Activated CD8-positive, alpha-beta memory T cell treated with anti-CD3 and anti-CD28 coated beads for 1 hour (primary cell): Measurements from ENCODE around the gene ATL3.
"Not testable (repeated sequence)": the region's sequence is repeated elsewhere in the genome, so short reads cannot be mapped to it uniquely, and the experiment has no call there.

ENCODE experiments used
- DNase-seq, 2 donors: peaks; one replicate each; pipeline ENCODE4 v3.0.0-alpha.2; 2020; ENCODE audit warnings: low read depth in 1 of 2; ENCODE audit errors: extremely low read depth in 1 of 2

Gene ATL3

GRCh38 chr11:63681321-63682065, 10.3 kb upstream of the ATL3 start, which contains the start of gene RTN3:
Gene RTN3, plus strand, starts transcription at chr11:63681500. Its CDS starts 137 bp downstream, at chr11:63681637.
- peak; percentile 95 to 98 for DNase-seq

- no peak for DNase-seq
Observed at GRCh38 chr11:63680834-63681320, 9.7 kb upstream of the ATL3 start.

- DNase-seq = no peak
Observed at GRCh38 chr11:63673579-63673978, 2.4 kb upstream of the ATL3 start.

- DNase-seq = no peak
Observed at GRCh38 chr11:63672936-63673539, 1.9 kb upstream of the ATL3 start.

GRCh38 chr11:63672156-63672463, 934 bp upstream of the ATL3 start:
- no peak for DNase-seq

GRCh38 chr11:63670433-63671321, 499 bp downstream of the ATL3 start:
- DNase-seq = peak in 1 of 2 donors; percentile 16

- no peak for DNase-seq
Observed at GRCh38 chr11:63670096-63670432, 1.1 kb downstream of the ATL3 start.

GRCh38 chr11:63667995-63668795, 3.0 kb downstream of the ATL3 start:
- no peak for DNase-seq

GRCh38 chr11:63666874-63667273, 4.3 kb downstream of the ATL3 start:
- DNase-seq = no peak

GRCh38 chr11:63663809-63664208, 7.4 kb downstream of the ATL3 start:
- DNase-seq = no peak

- no peak for DNase-seq
Observed at GRCh38 chr11:63660972-63661371, 10.2 kb downstream of the ATL3 start.

GRCh38 chr11:63652671-63653070, 18.5 kb downstream of the ATL3 start:
- DNase-seq = no peak

GRCh38 chr11:63643205-63643604, 28.0 kb downstream of the ATL3 start:
- DNase-seq = no peak

GRCh38 chr11:63641727-63642126, 29.4 kb downstream of the ATL3 start:
- DNase-seq = no peak

GRCh38 chr11:63639199-63639832, 31.9 kb downstream of the ATL3 start:
- DNase-seq = no peak

GRCh38 chr11:63638436-63638835, 32.7 kb downstream of the ATL3 start:
- DNase-seq = not testable (repeated sequence)

GRCh38 chr11:63635762-63636465, 35.3 kb downstream of the ATL3 start:
- peak; percentile 52 to 53 for DNase-seq

GRCh38 chr11:63629426-63629825, 41.8 kb downstream of the ATL3 start:
- DNase-seq = no peak

GRCh38 chr11:63623513-63624140, 47.5 kb downstream of the ATL3 start:
- no peak for DNase-seq
